HepG2 (cell line): ENCODE data around the gene KCNG4. TPM values are rescaled to one million over a fixed set of nuclear protein-coding genes. Genes with fewer than 3 reads are reported as not detected.

Experiments used
- CBX5 ChIP-seq: sonication (generic); formaldehyde crosslinking; IDR thresholded peaks from 2 replicates; pipeline ENCODE4 v1.4.0; 2020; ENCODE audit warnings: missing genetic modification reagents, borderline replicate concordance
- CCDC6 ChIP-seq: sonication (generic); formaldehyde crosslinking; IDR thresholded peaks from 2 replicates; pipeline ENCODE4 v1.8.1; 2022; ENCODE audit warnings: mild to moderate bottlenecking, missing genetic modification reagents, moderate library complexity
- EHMT2 ChIP-seq: fragments of 200-600 bp; sonication (generic); IDR thresholded peaks from 2 replicates; pipeline ENCODE4 v1.7.0; 2017; ENCODE audit warnings: antibody characterized with exemption, low read depth, low read length, borderline replicate concordance
- GATAD1 ChIP-seq: IDR thresholded peaks from 2 replicates; pipeline ENCODE4 v1.6.1; 2016; ENCODE audit warnings: missing genetic modification reagents, missing compliant biosample characterization
- MIXL1 ChIP-seq: IDR thresholded peaks from 2 replicates; pipeline ENCODE4 v1.6.1; 2016
- MYC ChIP-seq: sonication (generic); formaldehyde crosslinking; IDR thresholded peaks from 2 replicates; pipeline ENCODE4 v1.9.0; 2021; ENCODE audit warnings: missing genetic modification reagents, borderline replicate concordance
- RAD51 ChIP-seq: fragments of 450-650 bp; IDR thresholded peaks from 2 replicates; pipeline ENCODE4 v1.6.1; 2016; ENCODE audit warnings: borderline replicate concordance
- SP1 ChIP-seq, 2 experiments: fragments of 450-650 bp in 1 of 2; sonication (generic) in 1 of 2; formaldehyde crosslinking in 1 of 2; IDR thresholded peaks; 2 replicates each; pipeline versions ENCODE4 v1.4.0 to v1.6.1; 2016 to 2020; ENCODE audit warnings: missing genetic modification reagents in 1 of 2
- TOE1 ChIP-seq: sonication (generic); formaldehyde crosslinking; IDR thresholded peaks from 2 replicates; pipeline ENCODE4 v1.4.0; 2020; ENCODE audit warnings: mild to moderate bottlenecking, missing genetic modification reagents
- ZMYM4 ChIP-seq: sonication (generic); formaldehyde crosslinking; IDR thresholded peaks from 2 replicates; pipeline ENCODE4 v1.8.1; 2023; ENCODE audit warnings: mild to moderate bottlenecking, missing genetic modification reagents
- ZNF382 ChIP-seq: sonication (generic); formaldehyde crosslinking; IDR thresholded peaks from 2 replicates; pipeline ENCODE4 v1.5.0; 2020; ENCODE audit warnings: missing genetic modification reagents, mild to moderate bottlenecking, borderline replicate concordance
- ZNF552 ChIP-seq: sonication (generic); formaldehyde crosslinking; IDR thresholded peaks from 2 replicates; pipeline ENCODE4 v1.9.0; 2022; ENCODE audit warnings: missing genetic modification reagents, mild to moderate bottlenecking, borderline replicate concordance
- ZNF570 ChIP-seq: sonication (generic); formaldehyde crosslinking; IDR thresholded peaks from 2 replicates; pipeline ENCODE4 v1.4.0; 2020; ENCODE audit warnings: mild to moderate bottlenecking, missing genetic modification reagents, borderline replicate concordance
- ZNF75D ChIP-seq: sonication (generic); formaldehyde crosslinking; IDR thresholded peaks from 2 replicates; pipeline ENCODE4 v1.8.1; 2023; ENCODE audit warnings: missing genetic modification reagents, mild to moderate bottlenecking, borderline replicate concordance
- ZNF772 ChIP-seq: sonication (generic); formaldehyde crosslinking; IDR thresholded peaks from 2 replicates; pipeline ENCODE4 v1.5.0; 2020; ENCODE audit warnings: mild to moderate bottlenecking, missing genetic modification reagents
- polyA plus RNA-seq, 8 experiments: library from polyadenylated mRNA; depleted of rRNA in 3 of 8; stranded (reverse) in 7 of 8; unstranded in 1 of 8; fragments of >200 nt; fragmentation: Illumina TruSeq in 4 of 8; extraction: Trizol in 4 of 8; gene quantifications; 2 replicates each; pipeline versions ENCODE4 v1.2.1 to v1.2.3, GENCODE V29; 2011 to 2016; ENCODE audit warnings: low read depth in 4 of 8, missing spikeins in 1 of 8, mixed read lengths in 1 of 8; ENCODE audit not compliant: insufficient read depth in 1 of 8
- total RNA-seq, 5 experiments: library from RNA; depleted of rRNA; stranded (reverse); fragments of >200 nt; fragmentation: Illumina TruSeq; extraction: Trizol; gene quantifications; 2 replicates each; pipeline ENCODE4 v1.2.3, GENCODE V29; 2016; ENCODE audit warnings: low read depth in 1 of 5
- TF ChIP-seq, protein P1 (sequence below): sonication (generic); formaldehyde crosslinking; IDR thresholded peaks from 2 replicates; pipeline ENCODE4 v1.4.0; 2020; ENCODE audit warnings: mild to moderate bottlenecking, missing genetic modification reagents
- TF ChIP-seq, protein P2 (sequence below): sonication (generic); formaldehyde crosslinking; IDR thresholded peaks from 2 replicates; pipeline ENCODE4 v1.5.0; 2020; ENCODE audit warnings: mild to moderate bottlenecking, missing genetic modification reagents, borderline replicate concordance
- TF ChIP-seq, protein P3 (sequence below): sonication (generic); formaldehyde crosslinking; IDR thresholded peaks from 2 replicates; pipeline ENCODE4 v1.5.0; 2020; ENCODE audit warnings: mild to moderate bottlenecking, missing genetic modification reagents, borderline replicate concordance

The KCNG4 gene
- total and polyA plus RNA-seq, 2 of the 13 experiments (the other 11 are each of a cell fraction or from before 2014, with no cell fraction given) = not detected

DNA sequence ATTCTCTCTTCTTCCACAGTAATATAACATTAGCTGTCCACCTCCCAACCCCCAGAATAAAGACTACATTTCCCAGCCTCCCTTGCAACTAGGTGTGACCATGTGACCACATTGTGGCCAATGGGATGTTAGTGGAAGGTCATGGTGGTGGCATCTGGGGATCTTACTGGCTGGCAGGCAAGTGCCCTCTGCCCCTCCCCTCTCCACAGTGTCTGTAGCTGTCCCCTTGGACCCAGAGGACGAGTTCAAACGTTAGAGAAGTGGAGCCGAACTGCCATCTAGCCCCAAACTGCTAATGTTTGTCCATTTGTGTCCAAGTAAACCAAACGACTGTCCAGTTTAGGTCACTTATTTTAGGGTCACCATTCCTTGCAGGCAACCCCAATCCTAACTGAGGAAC is 26.6 kb upstream of the KCNG4 start (continued):
- TF ChIP-seq, protein P1, sequence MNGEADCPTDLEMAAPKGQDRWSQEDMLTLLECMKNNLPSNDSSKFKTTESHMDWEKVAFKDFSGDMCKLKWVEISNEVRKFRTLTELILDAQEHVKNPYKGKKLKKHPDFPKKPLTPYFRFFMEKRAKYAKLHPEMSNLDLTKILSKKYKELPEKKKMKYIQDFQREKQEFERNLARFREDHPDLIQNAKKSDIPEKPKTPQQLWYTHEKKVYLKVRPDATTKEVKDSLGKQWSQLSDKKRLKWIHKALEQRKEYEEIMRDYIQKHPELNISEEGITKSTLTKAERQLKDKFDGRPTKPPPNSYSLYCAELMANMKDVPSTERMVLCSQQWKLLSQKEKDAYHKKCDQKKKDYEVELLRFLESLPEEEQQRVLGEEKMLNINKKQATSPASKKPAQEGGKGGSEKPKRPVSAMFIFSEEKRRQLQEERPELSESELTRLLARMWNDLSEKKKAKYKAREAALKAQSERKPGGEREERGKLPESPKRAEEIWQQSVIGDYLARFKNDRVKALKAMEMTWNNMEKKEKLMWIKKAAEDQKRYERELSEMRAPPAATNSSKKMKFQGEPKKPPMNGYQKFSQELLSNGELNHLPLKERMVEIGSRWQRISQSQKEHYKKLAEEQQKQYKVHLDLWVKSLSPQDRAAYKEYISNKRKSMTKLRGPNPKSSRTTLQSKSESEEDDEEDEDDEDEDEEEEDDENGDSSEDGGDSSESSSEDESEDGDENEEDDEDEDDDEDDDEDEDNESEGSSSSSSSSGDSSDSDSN (CRISPR knock-in tag) = no peak
- TF ChIP-seq MIXL1 (0 out of 2 replicates have a peak, but pooled peaks have one; percentile 16), EHMT2 (no peak; the same call in 1 of the 2 replicates), ZNF75D (CRISPR knock-in tag) (no peak), ZNF570 (CRISPR knock-in tag) (no peak), GATAD1 (0 out of 2 replicates have a peak, but pooled peaks have one; percentile 28), CCDC6 (no peak), ZNF772 (no peak), MYC (CRISPR knock-in tag) (no peak), ZNF552 (CRISPR knock-in tag) (no peak), ZMYM4 (0 out of 2 replicates have a peak, but pooled peaks have one; percentile 60), SP1 (IDR thresholded peaks at IDR 0.05) (no peak), SP1 (CRISPR knock-in tag; IDR thresholded peaks at IDR 0.05) (peak; percentile 55; the same call in 1 of the 2 replicates), ZNF382 (CRISPR knock-in tag) (no peak), RAD51 (peak; percentile 92), CBX5 (no peak), TOE1 (no peak)
- TF ChIP-seq, protein P2, sequence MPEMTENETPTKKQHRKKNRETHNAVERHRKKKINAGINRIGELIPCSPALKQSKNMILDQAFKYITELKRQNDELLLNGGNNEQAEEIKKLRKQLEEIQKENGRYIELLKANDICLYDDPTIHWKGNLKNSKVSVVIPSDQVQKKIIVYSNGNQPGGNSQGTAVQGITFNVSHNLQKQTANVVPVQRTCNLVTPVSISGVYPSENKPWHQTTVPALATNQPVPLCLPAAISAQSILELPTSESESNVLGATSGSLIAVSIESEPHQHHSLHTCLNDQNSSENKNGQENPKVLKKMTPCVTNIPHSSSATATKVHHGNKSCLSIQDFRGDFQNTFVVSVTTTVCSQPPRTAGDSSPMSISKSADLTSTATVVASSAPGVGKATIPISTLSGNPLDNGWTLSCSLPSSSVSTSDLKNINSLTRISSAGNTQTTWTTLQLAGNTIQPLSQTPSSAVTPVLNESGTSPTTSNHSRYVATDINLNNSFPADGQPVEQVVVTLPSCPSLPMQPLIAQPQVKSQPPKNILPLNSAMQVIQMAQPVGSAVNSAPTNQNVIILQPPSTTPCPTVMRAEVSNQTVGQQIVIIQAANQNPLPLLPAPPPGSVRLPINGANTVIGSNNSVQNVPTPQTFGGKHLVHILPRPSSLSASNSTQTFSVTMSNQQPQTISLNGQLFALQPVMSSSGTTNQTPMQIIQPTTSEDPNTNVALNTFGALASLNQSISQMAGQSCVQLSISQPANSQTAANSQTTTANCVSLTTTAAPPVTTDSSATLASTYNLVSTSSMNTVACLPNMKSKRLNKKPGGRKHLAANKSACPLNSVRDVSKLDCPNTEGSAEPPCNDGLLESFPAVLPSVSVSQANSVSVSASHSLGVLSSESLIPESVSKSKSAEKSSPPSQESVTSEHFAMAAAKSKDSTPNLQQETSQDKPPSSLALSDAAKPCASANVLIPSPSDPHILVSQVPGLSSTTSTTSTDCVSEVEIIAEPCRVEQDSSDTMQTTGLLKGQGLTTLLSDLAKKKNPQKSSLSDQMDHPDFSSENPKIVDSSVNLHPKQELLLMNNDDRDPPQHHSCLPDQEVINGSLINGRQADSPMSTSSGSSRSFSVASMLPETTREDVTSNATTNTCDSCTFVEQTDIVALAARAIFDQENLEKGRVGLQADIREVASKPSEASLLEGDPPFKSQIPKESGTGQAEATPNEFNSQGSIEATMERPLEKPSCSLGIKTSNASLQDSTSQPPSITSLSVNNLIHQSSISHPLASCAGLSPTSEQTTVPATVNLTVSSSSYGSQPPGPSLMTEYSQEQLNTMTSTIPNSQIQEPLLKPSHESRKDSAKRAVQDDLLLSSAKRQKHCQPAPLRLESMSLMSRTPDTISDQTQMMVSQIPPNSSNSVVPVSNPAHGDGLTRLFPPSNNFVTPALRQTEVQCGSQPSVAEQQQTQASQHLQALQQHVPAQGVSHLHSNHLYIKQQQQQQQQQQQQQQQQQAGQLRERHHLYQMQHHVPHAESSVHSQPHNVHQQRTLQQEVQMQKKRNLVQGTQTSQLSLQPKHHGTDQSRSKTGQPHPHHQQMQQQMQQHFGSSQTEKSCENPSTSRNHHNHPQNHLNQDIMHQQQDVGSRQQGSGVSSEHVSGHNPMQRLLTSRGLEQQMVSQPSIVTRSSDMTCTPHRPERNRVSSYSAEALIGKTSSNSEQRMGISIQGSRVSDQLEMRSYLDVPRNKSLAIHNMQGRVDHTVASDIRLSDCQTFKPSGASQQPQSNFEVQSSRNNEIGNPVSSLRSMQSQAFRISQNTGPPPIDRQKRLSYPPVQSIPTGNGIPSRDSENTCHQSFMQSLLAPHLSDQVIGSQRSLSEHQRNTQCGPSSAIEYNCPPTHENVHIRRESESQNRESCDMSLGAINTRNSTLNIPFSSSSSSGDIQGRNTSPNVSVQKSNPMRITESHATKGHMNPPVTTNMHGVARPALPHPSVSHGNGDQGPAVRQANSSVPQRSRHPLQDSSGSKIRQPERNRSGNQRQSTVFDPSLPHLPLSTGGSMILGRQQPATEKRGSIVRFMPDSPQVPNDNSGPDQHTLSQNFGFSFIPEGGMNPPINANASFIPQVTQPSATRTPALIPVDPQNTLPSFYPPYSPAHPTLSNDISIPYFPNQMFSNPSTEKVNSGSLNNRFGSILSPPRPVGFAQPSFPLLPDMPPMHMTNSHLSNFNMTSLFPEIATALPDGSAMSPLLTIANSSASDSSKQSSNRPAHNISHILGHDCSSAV = no peak
- TF ChIP-seq, protein P3, sequence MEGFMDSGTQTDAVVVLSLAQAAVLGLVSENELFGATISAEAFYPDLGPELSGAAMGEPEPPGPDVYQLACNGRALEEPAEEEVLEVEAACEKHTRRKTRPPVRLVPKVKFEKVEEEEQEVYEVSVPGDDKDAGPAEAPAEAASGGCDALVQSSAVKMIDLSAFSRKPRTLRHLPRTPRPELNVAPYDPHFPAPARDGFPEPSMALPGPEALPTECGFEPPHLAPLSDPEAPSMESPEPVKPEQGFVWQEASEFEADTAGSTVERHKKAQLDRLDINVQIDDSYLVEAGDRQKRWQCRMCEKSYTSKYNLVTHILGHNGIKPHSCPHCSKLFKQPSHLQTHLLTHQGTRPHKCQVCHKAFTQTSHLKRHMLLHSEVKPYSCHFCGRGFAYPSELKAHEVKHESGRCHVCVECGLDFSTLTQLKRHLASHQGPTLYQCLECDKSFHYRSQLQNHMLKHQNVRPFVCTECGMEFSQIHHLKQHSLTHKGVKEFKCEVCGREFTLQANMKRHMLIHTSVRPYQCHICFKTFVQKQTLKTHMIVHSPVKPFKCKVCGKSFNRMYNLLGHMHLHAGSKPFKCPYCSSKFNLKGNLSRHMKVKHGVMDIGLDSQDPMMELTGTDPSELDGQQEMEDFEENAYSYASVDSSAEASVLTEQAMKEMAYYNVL = peak; percentile 81; the same call in 1 of the 2 replicates
